NCI-H1048 (cell line): ENCODE results near the gene SEC14L6.

Source experiments
- DNase-seq: peaks from one replicate; lab custom pipeline; 2025; lab: John Stamatoyannopoulos, UW

SEC14L6 gene

GRCh38 chr22:30535182-30535581, 11.4 kb downstream of the SEC14L6 start:
- DNase-seq: no peak

- DNase-seq: no peak
Measured at GRCh38 chr22:30531651-30532608, 14.6 kb downstream of the SEC14L6 start.

DNA sequence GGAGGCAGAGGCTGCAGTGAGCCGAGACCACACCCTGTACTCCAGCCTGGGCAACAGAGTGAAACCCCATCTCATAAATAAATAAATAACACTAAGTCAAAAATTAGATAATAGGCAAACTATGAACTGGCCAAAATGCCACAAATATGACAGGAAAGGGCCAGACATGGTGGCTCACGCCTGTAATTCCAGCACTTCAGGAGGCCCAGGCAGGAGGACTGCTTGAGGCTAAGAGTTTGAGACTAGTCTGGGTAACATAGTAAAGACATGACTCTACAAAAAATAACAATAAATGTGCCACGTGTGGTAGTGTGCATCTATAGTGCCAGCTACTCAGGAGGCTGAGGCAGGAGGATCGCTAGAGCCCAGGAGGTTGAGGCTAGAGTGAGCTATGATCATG, 19.9 kb downstream of the SEC14L6 start:
- DNase-seq: no peak

- DNase-seq: no peak
Measured at GRCh38 chr22:30523646-30524489, 22.7 kb downstream of the SEC14L6 start.

DNA sequence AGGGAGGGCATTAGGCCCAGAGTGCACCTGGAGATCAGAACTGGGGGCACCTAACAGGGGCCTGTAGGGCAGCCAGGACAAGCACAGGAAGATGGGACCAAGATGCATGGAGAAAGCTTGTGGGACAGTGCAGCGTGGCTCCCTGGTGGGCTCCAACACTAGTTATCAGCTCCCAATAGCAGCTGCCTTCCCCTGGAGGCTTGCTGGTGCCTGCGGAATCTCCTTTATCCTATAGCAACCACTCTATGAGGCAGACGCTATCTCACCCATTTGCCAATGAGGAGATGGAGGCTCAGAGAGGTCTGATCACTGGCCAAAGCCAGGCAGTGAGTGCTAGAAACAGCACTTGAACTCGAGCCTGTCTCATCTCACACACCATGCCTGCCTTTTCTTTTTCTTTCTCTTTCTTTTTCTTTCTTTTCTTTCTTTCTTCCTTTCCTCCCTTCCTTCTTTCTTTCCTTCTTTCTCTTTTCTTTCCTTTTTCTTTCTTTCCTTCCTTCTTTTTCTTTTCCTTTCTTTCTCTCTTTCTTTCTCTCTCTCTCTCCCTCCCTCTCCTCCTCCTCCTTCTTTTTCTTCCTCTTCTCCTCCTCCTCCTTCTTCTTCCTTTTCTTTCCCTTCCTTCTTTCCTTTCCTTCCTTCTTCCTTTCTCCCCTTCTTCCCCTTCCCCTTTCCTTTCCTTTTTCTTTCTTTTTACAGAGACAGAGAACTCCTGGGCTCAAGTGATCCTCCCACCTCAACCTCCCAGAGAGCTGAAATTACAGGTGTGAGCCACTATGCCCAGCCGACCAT, 25.0 kb downstream of the SEC14L6 start:
- no peak for DNase-seq

DNA sequence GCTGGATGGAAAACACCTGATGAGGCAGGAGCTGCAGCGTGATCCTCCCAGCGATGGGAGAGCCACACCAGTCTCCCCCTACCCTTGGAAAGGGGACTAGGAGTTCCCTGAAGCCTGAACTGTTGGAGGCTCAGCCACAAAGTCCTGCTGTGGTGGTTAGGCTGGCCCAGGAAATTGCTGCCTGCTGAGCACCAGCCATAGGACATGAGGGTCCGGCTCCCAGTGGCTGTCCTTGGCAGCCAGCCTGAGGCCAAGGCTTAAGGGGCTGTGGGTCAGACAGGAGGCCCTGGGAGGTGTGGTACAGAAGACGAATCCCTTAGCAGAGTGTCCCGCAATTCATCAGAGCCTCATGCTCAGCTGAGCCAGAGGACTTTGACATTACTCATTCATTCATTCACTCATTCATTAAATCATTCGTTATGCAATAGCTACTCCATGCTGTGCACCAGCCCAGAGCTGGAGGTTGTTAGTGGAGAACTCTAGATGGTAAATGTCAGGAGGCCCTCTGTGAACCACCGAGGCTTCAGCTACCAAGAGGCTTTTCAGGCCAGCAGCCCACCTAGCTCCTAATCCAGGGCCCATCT, 26.6 kb downstream of the SEC14L6 start:
- DNase-seq: no peak

DNA sequence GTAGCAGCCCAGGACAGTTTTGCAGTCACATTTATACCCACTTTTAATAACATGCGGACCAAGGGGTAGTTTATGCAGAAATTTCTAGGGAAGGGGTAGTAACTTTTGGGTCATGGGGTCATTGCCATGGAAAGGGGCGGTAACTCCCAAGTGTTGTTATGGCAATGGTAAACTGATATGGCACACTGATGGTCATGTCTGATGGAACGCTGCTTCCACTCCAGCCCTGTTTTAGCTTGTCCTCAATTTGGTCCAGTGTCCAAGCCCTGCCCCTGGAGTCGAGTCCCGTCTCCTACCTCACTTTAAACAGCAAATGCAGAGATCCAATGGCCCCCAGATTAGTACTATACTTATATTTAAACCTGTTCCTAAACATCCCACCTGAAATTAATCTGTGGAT, 29.8 kb downstream of the SEC14L6 start:
- no peak for DNase-seq

GRCh38 chr22:30516273-30516672, 30.3 kb downstream of the SEC14L6 start:
- no peak for DNase-seq

- no peak for DNase-seq
Measured at GRCh38 chr22:30514252-30514651, 32.3 kb downstream of the SEC14L6 start.

GRCh38 chr22:30513462-30513861, 33.1 kb downstream of the SEC14L6 start:
- no peak for DNase-seq

DNA sequence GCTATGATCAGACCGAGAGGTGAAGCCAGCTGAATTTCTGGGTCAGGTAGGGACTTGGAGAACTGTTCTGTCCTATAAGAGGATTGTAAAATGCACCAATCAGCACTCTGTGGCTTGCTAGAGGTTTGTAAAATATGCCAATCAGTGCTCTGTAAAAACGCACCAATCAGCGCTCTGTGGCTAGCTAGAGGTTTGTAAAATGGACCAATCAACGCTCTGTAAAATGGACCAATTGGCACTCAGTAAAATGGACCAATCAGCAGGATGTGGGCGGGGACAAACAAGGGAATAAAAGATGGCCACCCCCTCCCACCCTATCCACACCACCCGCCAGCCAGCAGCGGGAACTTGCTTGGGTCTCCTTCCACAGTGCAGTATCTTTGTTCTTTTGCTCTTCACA, 34.6 kb downstream of the SEC14L6 start:
- DNase-seq: no peak

DNA sequence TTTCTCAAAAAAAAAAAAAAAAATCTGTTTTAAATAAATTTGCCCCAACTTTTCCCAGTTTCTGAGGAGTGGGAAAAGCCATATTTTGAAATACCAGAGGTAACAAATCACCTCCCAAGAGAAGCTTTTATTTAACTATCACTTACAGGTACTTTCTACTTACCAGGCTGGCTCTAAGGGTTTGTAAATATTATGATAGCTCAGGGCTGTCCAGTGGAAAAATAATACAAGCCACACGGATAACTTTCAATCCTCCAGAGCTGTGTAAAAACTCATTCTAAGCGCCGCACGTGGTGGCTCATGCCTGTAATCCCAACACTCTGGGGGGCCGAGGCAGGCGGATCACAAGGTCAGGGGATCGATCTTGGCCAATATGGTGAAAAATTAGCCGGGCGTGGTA, 35.4 kb downstream of the SEC14L6 start:
- DNase-seq: no peak

GRCh38 chr22:30508216-30508615, 38.3 kb downstream of the SEC14L6 start:
- no peak for DNase-seq

DNA sequence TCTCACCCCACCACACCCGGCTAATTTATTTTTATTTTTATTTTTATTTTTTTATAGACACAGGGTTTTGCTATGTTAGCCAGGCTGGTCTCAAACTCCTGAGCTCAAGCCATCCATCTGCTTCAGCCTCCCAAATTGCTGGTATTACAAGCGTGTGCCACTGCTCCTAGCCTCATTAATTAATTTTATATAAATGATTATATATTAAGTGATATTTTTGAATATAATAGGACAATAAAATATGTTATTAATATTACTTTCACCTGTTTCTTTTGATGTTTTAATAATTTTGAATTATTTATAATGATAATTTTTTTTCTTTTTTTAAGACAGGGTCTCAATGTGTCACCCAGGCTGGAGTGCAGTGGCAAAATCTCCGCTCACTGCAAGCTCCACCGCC, 38.9 kb downstream of the SEC14L6 start:
- DNase-seq: no peak

DNA sequence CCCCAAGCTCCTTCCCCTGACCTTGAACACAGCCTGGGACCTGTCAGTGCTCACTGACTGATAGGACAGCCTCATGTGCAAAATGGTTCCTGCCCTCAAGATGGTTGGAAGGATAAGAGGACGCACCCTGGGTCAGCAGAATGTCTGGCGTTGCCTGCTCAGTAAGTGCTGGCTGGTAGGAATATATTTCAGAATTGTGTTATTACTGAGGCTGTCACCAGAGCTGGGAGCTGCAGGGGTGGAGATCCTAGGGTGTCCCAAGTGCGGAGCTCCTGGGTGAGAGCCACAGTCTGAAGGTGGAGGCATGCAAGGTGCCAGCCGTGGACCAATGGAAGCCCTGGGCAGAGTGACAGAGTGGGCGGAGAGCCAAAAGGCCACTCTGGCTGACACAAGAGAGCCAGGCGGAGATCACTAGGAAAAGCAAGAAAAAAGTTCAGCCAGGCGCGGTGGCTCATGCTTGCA, 40.0 kb downstream of the SEC14L6 start:
- no peak for DNase-seq

GRCh38 chr22:30503551-30503950, 43.0 kb downstream of the SEC14L6 start:
- no peak for DNase-seq

DNA sequence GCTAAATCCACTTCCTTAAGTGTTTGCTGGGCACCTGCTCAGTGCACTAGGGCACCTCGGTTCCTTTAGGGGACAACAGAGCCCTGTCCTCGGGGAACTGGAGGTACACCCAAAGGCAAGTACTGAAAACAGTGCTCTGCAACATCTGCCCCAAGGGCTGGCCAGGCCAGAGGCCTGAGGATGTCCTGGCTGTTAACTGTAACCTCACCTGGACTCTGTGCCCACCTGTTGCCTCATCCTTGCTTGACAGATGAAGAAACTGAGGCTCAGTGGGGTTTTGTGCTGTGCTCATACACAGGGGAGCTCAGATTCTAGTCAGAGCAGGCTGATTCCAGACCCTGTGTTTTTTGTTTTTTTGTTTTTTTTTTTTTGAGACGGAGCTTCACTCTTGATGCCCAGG, 43.6 kb downstream of the SEC14L6 start:
- no peak for DNase-seq

DNA sequence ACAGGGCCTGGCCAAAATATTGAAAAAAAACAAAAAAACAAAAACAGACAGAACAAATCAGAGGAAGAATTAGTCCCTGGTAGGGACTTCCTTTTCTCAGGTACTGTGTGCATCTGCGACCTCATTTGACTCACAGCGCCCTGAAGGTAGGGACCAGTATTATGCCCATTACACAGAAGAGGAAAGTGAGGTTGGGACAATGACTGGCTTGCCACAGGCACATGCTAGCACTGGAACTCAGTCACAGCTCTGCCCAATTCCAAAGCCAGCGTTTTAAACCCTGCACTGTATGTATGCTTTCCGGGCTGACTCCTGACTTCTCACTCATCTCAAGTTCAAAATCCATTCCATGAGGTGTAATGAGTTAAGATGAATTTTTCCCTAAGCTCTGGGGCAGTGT, 44.4 kb downstream of the SEC14L6 start:
- DNase-seq: no peak

DNA sequence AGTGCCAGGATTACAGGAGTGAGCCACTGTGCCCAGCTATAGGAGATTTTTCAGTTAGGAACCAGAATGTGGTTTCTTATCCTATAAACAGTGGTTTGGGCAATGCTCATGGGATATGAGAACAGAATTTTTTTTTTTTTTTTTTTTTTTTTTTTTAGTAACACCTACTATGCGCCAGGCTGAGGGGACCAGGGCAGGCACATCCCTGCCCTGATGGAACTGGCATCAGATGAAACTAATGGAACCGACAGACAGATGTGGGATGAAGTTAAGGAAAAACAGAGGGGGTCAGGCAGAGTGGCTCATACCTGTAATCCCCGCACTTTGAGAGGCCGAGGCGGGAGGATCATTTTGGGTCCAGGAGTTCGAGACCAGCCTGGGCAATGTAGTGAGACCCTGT, 45.9 kb downstream of the SEC14L6 start:
- no peak for DNase-seq

- no peak for DNase-seq
Measured at GRCh38 chr22:30497466-30498150, 48.9 kb downstream of the SEC14L6 start.
